Activated CD8-positive, alpha-beta T cell treated with anti-CD3 and anti-CD28 coated beads for 36 hours (primary cell): ENCODE data around the gene IGF2R. TPM values are rescaled to one million over a fixed set of nuclear protein-coding genes. Genes with fewer than 3 reads are reported as not detected.
"Not testable (repeated sequence)": the region's sequence is repeated elsewhere in the genome, so short reads cannot be mapped to it uniquely, and the experiment has no call there.

Experiments
- ATAC-seq: fragments of 200-7000 bp; cut with Tn5 transposase; one replicate; pipeline ENCODE4 v1.10.0; 2021; ENCODE audit warnings: mild to moderate bottlenecking, moderate library complexity
- CTCF ChIA-PET: fragments of 350-600 bp; sonication (Branson Sonifier 250); formaldehyde crosslinking; loops from one replicate; lab custom pipeline; 2021; ENCODE audit warnings: antibody characterized with exemption; lab: Charles Lee
- POLR2A ChIA-PET: fragments of 350-600 bp; sonication (Branson Sonifier 250); formaldehyde crosslinking; loops from one replicate; lab custom pipeline; 2021; ENCODE audit warnings: antibody characterized with exemption; lab: Charles Lee
- DNase-seq: peaks from one replicate; pipeline ENCODE4 v3.0.0-alpha.2; 2020
- H3K27ac Mint-ChIP-seq: one replicate; pipeline ENCODE4 v1.8.0; 2021; ENCODE audit warnings: mild to moderate bottlenecking, mixed read lengths
- H3K27me3 Mint-ChIP-seq: one replicate; pipeline ENCODE4 v1.8.0; 2021; ENCODE audit warnings: mixed read lengths
- H3K36me3 Mint-ChIP-seq: one replicate; pipeline ENCODE4 v1.8.0; 2021; ENCODE audit warnings: low read depth, mixed read lengths
- H3K4me1 Mint-ChIP-seq: one replicate; pipeline ENCODE4 v1.8.0; 2021; ENCODE audit warnings: low read depth, mixed read lengths
- H3K4me3 Mint-ChIP-seq: one replicate; pipeline ENCODE4 v1.8.0; 2021; ENCODE audit warnings: mild to moderate bottlenecking, moderate library complexity, mixed read lengths
- H3K9me3 Mint-ChIP-seq: one replicate; pipeline ENCODE4 v1.8.0; 2021; ENCODE audit warnings: mixed read lengths
- intact Hi-C: fragments of 100-400 bp; cut with micrococcal nuclease; formaldehyde crosslinking; loops from one replicate; pipeline ENCODE4 v1.10.0; 2022
- total RNA-seq, 2 experiments: library from RNA; stranded (reverse); gene quantifications; one replicate each; pipeline ENCODE4 v1.2.3, GENCODE V29; 2021
- TF ChIP-seq, protein P1 (sequence below): fragments of 200-600 bp; IDR thresholded peaks from one replicate; pipeline ENCODE4 v1.8.0; 2022; ENCODE audit warnings: antibody characterized with exemption, mild to moderate bottlenecking

IGF2R gene
- total RNA-seq, 2 experiments from 2014 or later: 81.7 to 82.4 TPM

DNA sequence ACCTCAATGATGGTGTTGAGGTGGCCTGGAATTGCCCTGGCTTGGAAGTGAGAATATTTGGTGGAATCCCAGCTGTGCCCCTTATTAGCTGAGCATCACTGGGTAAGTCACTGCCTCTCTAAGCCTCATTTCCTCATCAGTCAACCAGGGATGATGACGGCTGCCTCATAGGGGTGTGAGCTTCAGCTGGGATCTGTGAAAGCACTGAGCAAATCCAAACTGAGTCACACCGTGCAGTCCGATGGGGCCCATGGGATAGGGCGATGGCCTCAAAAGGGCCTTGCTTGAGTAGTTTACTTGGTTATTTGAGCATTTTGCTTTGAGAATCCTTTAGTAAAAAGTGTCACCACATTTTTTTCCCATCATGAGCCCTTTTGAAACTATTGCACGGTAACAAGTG, 153.9 kb downstream of the IGF2R start:
- no peak for ATAC-seq
- Mint-ChIP-seq H3K4me3 (no peak overlapping the region), H3K9me3 (no peaks in the 10 kb centered on the region), H3K27me3 (no peaks in the 10 kb centered on the region), H3K4me1 (no peaks in the 10 kb centered on the region), H3K27ac (no peak overlapping the region), H3K36me3 (peaks cover 5% of the 10 kb centered on the region)
- intact Hi-C loops: no loop called here
- ChIA-PET CTCF (no interaction called here), POLR2A (no interaction called here)
- TF ChIP-seq, protein P1, sequence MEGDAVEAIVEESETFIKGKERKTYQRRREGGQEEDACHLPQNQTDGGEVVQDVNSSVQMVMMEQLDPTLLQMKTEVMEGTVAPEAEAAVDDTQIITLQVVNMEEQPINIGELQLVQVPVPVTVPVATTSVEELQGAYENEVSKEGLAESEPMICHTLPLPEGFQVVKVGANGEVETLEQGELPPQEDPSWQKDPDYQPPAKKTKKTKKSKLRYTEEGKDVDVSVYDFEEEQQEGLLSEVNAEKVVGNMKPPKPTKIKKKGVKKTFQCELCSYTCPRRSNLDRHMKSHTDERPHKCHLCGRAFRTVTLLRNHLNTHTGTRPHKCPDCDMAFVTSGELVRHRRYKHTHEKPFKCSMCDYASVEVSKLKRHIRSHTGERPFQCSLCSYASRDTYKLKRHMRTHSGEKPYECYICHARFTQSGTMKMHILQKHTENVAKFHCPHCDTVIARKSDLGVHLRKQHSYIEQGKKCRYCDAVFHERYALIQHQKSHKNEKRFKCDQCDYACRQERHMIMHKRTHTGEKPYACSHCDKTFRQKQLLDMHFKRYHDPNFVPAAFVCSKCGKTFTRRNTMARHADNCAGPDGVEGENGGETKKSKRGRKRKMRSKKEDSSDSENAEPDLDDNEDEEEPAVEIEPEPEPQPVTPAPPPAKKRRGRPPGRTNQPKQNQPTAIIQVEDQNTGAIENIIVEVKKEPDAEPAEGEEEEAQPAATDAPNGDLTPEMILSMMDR: no peak
- no peak for DNase-seq

DNA sequence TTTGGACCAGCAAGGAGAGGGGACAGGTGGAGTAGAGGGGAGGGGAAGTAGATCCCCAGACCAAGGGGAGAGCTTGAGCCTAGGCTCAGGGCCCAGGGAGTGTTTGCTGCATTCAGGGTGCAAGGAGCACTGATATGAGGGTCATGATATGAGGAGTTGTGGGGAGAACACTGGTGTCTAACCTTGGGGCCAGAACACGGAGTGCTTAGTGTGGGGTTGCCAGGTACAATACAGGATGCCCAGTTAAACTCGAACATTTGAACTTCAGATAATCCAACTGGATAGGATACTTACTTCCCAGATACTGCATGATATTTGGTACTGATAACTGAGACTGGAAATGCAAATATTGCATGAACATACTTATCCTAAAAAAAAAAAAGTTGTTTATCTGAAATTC, 155.1 kb downstream of the IGF2R start:
- no peaks in the 10 kb centered on the region for H3K9me3 Mint-ChIP-seq
- intact Hi-C loops: no loop called here
- H3K36me3 Mint-ChIP-seq: peaks cover 2% of the 10 kb centered on the region
- ATAC-seq (no peak), DNase-seq (no peak)
- no peak overlapping the region for H3K4me3 Mint-ChIP-seq
- POLR2A ChIA-PET: no interaction called here
- H3K27me3 Mint-ChIP-seq: no peaks in the 10 kb centered on the region
- TF ChIP-seq, protein P1: no peak
- CTCF ChIA-PET: interaction anchor here (1.0 to 1.4 kb wide), 2 partner anchors 93 to 410 kb away, joined by 3 read pairs; no protein-coding TSS in a partner anchor
- no peak overlapping the region for H3K27ac Mint-ChIP-seq
- no peaks in the 10 kb centered on the region for H3K4me1 Mint-ChIP-seq

DNA sequence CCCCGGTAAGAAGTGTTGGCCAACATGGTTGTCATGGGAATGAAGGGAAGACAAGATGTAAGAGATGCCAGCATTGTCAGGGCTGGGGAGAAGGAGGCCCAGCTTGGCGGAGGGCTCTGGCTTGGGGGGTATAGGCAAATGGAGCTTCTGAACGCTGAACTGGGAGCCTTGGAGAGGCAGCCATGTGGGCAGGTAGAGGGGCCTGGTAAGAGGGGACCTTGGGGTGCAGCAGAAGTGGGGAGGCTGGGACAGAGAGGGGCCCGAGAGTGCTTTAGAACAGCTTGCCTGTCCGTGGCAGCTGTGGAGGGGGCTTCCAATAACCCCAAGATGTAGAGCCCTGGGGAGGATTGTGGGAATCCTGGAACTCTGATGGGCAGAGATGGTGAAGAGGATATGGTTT, 155.7 kb downstream of the IGF2R start:
- TF ChIP-seq, protein P1: no peak
- no peaks in the 10 kb centered on the region for H3K36me3 Mint-ChIP-seq
- CTCF ChIA-PET: interaction anchor here (1.4 kb wide), 1 partner anchor 409 kb away, joined by 3 read pairs; no protein-coding TSS in a partner anchor

DNA sequence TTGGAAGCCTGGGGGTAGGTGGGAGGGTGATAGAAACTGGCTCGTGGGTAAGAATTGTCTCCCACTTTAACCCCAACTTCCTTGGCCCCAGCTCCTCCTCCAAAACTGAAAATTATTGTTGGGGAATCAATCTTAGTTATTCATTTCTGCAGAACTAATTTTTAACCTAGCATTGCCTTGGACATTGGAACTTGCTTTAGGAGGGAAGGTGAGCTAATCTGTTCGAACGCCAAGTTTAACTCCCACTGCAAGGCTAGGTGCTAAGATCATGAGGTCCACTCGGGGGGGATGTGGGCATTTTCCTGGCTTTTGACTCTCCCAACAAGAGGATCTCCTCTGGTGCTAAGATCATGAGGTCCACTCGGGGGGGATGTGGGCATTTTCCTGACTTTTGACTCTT, 156.2 kb downstream of the IGF2R start:
- H3K36me3 Mint-ChIP-seq, CTCF ChIA-PET, ATAC-seq, POLR2A ChIA-PET, H3K9me3 Mint-ChIP-seq, H3K4me1 Mint-ChIP-seq, DNase-seq, H3K27me3 Mint-ChIP-seq, H3K27ac Mint-ChIP-seq, H3K4me3 Mint-ChIP-seq, intact Hi-C loops: not testable (repeated sequence)

More for the DNA sequence above, 155.7 kb downstream of the IGF2R start:
- Mint-ChIP-seq H3K4me3 (no peak overlapping the region), H3K27me3 (no peaks in the 10 kb centered on the region), H3K4me1 (no peaks in the 10 kb centered on the region), H3K9me3 (no peaks in the 10 kb centered on the region), H3K27ac (no peak overlapping the region)
- DNase-seq: no peak
- POLR2A ChIA-PET: no interaction called here
- ATAC-seq: no peak
- intact Hi-C loops: no loop called here

- POLR2A ChIA-PET: interaction anchor here (1.0 to 1.2 kb wide), 2 partner anchors 9 to 11 kb away, joined by 3 to 4 read pairs; no protein-coding TSS in a partner anchor
- Mint-ChIP-seq H3K4me3 (no peak overlapping the region), H3K27me3 (no peaks in the 10 kb centered on the region), H3K9me3 (no peaks in the 10 kb centered on the region), H3K4me1 (no peaks in the 10 kb centered on the region), H3K27ac (no peak overlapping the region), H3K36me3 (no peaks in the 10 kb centered on the region)
- ATAC-seq: no peak
- CTCF ChIA-PET: interaction anchor here (0.8 kb wide), 1 partner anchor 406 kb away, joined by 3 read pairs; no protein-coding TSS in a partner anchor
- intact Hi-C loops: no loop called here
- no peak for DNase-seq
- TF ChIP-seq, protein P1: no peak
These were observed 158.6 kb downstream of the IGF2R start for GRCh38 chr6:160127270-160128124.
